MV-4-11 (cell line): ENCODE data around the gene GLS.

Experiments
- DNase-seq: peaks from one replicate; lab custom pipeline; 2025; lab: John Stamatoyannopoulos, UW

Gene GLS

GRCh38 chr2:190972213-190972612, 91.6 kb downstream of the GLS start:
- DNase-seq: no peak

GRCh38 chr2:190972846-190973245, 92.2 kb downstream of the GLS start:
- DNase-seq: no peak

GRCh38 chr2:190973262-190973661, 92.6 kb downstream of the GLS start:
- no peak for DNase-seq

- DNase-seq: no peak
Observed at GRCh38 chr2:190973726-190974628, 93.4 kb downstream of the GLS start.

GRCh38 chr2:190974629-190975361, 94.2 kb downstream of the GLS start:
- DNase-seq: no peak

GRCh38 chr2:190976521-190976920, 95.9 kb downstream of the GLS start:
- DNase-seq: no peak

GRCh38 chr2:190977505-190977904, 96.9 kb downstream of the GLS start:
- DNase-seq: no peak

GRCh38 chr2:190978389-190979053, 97.9 kb downstream of the GLS start:
- no peak for DNase-seq

- DNase-seq: no peak
Observed at GRCh38 chr2:190979906-190980629, 99.4 kb downstream of the GLS start.

GRCh38 chr2:190980630-190981209, 100.1 kb downstream of the GLS start:
- no peak for DNase-seq

GRCh38 chr2:190981333-190981732, 100.7 kb downstream of the GLS start:
- no peak for DNase-seq

GRCh38 chr2:190981733-190982132, 101.1 kb downstream of the GLS start:
- no peak for DNase-seq

- no peak for DNase-seq
Observed at GRCh38 chr2:190982262-190983034, 101.8 kb downstream of the GLS start.

- DNase-seq: no peak
Observed at GRCh38 chr2:190984595-190984994, 104.0 kb downstream of the GLS start.

GRCh38 chr2:190986221-190986953, 105.8 kb downstream of the GLS start:
- DNase-seq: no peak

GRCh38 chr2:190987116-190987515, 106.5 kb downstream of the GLS start:
- no peak for DNase-seq

- no peak for DNase-seq
Observed at GRCh38 chr2:190987938-190988337, 107.3 kb downstream of the GLS start.

- no peak for DNase-seq
Observed at GRCh38 chr2:190988910-190989309, 108.3 kb downstream of the GLS start.

GRCh38 chr2:190990132-190990531, 109.5 kb downstream of the GLS start:
- no peak for DNase-seq

- no peak for DNase-seq
Observed at GRCh38 chr2:190993292-190993643, 112.6 kb downstream of the GLS start.
